GM21737 (cell line): ENCODE measurements around the gene CFAP97D2.
"Not testable (repeated sequence)": the region's sequence is repeated elsewhere in the genome, so short reads cannot be mapped to it uniquely, and the experiment has no call there.

ENCODE experiments used
- ATAC-seq: cut with Tn5 transposase; IDR thresholded peaks from one replicate; pipeline ENCODE4 v1.9.1; 2021; ENCODE audit warnings: mild to moderate bottlenecking, moderate library complexity; ENCODE audit not compliant: unreplicated experiment

CFAP97D2 gene

GRCh38 chr13:114179087-114179658 is at the start of gene CFAP97D2:
CFAP97D2 (plus strand) TSS chr13:114179257; CDS start chr13:114179331, 74 bp downstream.
- ATAC-seq, result no peak

DNA sequence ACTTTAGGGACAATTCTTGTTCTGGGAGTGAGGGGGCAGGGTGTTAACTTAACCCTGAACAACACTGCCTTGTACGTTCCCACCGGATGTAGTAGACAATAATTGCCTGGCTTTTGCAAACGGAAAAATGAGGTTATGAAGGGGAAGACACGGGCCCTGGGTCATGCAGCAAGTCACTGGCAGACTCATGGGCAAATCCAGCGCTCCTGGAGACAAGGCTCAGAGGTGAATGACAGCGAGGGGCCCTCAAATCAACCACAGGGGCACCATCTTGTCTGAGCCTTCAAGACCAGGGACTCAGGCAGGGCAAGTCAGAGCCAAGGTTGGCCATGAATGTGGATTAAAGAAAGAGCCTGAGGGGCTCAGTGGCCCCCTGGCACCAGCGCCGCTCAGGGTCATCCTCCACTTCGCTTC is 49.4 kb upstream of the CFAP97D2 start:
- no peak for ATAC-seq

- no peak for ATAC-seq
Observed at GRCh38 chr13:114130131-114130836, 48.8 kb upstream of the CFAP97D2 start.

DNA sequence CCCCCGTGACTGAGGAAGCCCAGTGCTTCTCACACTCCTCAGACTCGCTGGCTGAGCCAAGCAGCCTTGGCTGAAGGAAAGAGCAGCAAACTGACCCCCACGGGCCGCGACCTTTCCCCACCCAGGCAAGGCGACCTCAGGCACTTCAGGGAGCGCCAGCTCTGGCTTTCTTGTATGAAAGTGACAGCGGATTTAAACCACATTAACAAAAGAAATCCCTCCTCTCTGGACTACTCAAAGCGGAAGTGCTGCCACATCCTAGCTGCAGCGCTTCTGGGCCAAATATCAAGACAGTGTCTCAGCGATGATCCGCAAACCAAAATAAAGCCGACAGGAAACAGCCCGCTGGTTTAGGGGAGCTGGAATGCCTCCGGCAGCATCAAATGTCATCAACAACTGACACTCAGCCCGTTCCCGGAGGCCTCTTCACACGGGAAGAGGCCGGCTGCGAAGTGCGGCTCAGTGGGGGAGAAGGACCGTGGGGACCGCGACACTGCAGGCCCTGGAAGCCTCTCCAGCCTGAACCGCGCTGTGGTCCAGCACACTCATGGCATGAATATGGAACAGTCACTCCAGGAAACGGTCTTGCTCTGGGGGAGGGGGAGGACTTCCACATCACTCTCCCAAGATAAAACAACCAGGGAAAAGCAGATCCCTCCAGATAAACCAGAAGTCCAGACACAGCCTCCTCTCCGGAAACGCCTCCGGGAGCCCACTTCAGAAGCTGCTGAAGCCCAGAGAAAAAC is 48.0 kb upstream of the CFAP97D2 start:
- no peak for ATAC-seq

GRCh38 chr13:114131583-114132418 is 47.3 kb upstream of the CFAP97D2 start:
- peak; percentile 9 for ATAC-seq

DNA sequence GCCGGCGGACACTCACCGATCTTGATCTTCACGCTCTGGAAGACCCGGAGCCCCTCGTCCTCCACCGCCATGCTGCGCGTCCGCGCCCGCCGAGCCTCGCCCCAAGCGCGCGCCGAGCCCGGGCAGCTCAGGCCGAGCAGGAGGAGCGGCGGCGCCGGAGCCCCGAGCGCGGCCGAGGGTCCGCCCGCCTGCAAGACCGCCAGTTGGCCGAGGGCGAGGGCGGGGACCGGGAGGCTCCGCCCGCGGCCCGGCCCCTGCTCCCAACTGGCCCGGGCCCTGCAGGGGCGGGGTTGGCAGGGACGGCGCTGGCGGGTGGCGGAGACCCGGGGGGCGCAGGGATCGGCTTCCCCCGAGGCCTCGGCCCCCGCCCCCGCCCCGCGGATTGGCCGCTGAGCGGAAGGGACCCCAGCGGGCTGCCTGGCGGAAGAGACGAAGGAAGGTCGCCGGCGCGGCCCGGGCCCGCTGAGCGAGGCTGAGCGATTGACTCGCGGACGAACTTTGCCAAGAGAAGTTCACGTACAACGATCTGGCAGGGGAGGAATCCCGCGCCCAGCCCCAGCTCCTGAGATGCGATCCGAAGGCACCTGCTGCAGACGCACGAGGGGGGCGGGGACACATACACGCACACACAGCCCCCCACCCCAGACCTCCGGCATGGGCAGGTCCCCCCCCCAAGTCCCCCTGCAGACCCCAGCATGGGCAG is 46.5 kb upstream of the CFAP97D2 start, which contains the start of gene RASA3:
Gene RASA3 (minus strand): TSS at position 205 of the 703 bp plus-strand sequence. CDS start 134 bp downstream, at position 71.
- peak; percentile 64 for ATAC-seq

DNA sequence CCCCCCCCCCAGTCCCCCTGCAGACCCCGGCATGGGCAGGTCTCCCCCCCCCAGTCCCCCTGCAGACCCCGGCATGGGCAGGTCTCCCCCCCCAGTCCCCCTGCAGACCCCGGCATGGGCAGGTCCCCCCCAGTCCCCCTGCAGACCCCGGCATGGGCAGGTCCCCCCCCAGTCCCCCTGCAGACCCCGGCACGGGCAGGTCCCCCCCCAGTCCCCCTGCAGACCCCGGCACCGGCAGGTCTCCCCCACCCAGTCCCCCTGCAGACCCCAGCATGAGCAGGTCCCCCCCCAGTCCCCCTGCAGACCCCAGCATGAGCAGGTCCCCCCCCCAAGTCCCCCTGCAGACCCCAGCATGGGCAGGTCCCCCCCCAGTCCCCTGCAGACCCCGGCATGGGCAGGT is 45.9 kb upstream of the CFAP97D2 start:
- not testable (repeated sequence) for ATAC-seq

DNA sequence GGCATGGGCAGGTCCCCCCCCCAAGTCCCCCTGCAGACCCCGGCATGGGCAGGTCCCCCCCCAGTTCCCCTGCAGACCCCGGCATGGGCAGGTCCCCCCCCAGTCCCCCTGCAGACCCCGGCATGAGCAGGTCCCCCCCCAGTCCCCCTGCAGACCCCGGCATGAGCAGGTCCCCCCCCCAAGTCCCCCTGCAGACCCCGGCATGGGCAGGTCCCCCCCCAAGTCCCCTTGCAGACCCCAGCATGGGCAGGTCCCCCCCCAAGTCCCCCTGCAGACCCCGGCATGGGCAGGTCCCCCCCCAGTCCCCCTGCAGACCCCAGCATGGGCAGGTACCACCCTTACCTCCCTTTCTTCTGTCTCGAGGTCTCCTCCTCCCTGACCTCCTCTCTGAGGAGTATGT is 45.5 kb upstream of the CFAP97D2 start:
- ATAC-seq, result not testable (repeated sequence)

- ATAC-seq, result no peak
Observed at GRCh38 chr13:114134111-114134943, 44.7 kb upstream of the CFAP97D2 start.

- ATAC-seq, result no peak
Observed at GRCh38 chr13:114134944-114135610, 44.0 kb upstream of the CFAP97D2 start.

DNA sequence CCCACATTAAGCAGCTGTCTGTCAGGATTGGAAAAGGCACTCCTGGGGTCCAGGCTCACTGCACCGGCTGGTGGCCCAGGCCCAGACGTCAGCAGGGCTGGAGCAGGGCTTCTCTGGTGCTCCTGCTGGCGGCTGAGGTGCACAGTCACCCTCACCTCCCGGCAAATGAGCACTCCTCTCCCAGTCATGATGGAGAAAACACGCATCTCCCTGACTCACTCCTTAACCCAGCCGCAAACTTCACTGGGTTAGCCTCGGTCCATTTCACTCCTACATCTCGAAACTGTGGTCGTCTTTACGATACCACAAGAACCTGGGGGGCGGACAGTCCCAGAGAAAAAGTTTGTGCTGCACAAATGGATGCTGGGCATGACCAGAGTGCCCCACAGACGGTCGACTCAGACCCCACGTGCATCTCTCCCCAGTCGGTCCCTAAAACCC is 43.3 kb upstream of the CFAP97D2 start:
- no peak for ATAC-seq

- no peak for ATAC-seq
Observed at GRCh38 chr13:114136576-114136975, 42.5 kb upstream of the CFAP97D2 start.

DNA sequence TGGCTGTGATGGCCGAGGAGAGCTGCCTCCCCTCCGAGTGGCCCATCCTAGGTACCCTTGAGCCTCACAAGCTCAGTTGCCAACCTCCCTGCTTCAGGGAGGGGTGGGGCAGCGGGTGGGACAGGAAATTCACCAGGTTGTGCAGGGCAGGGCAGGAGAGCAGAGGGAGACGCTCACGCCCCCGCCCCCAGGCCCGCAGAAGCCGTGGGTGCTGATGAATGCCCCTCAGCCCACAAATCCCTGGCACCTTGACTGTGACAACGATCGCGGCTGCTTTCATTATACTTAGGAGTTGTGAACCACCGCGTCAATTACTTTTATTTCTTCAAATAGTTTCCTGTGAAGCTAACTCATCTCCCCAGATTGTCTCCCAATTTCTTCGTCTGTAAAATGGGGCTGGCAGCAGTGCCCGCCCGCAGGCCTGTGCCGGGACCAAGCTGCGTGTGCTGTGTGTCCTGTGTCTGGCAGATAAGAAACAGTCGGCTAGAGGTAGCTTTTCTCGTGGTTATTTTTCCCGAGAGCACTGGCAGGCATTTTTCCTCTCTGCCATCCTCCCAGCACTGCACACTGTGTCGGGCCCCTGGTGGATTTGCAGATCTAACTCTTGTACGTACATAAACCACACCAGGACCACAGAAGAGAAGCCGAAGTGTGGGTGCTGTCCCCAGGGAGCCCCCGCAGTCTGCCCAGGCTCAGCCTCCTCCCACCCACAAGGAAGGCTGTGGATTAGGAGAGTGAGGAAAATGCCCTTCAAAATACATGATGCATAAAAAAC is 38.7 kb upstream of the CFAP97D2 start:
- ATAC-seq, result no peak

- no peak for ATAC-seq
Observed at GRCh38 chr13:114140906-114141250, 38.2 kb upstream of the CFAP97D2 start.

DNA sequence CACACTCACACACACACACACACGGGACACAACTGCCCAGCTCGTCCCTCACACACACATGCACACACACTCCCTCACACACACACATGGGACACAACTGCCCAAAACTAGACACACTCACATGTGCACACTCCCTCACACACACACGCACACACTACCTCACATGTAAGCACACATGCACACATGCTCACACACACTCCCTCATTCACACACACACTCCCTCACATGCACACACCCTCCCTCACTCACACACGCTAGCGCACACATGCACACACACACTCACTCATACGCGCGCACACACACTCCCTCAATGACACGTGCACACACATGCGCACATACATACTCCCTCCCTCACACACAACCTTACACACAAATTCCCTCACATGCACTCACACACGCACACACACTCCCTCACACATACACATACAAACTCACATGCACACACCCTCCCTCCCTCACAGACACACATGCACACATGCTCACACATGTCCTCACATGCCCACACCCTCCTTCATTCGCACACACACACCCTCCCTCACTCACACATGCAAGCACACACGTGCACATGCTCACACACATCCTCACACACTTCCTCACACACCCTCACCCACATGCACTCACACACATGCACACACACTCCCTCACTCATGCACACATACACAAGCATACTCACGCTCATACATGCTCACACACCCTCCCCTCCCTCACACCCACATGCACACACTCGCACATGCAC is 37.6 kb upstream of the CFAP97D2 start:
- ATAC-seq, result no peak

DNA sequence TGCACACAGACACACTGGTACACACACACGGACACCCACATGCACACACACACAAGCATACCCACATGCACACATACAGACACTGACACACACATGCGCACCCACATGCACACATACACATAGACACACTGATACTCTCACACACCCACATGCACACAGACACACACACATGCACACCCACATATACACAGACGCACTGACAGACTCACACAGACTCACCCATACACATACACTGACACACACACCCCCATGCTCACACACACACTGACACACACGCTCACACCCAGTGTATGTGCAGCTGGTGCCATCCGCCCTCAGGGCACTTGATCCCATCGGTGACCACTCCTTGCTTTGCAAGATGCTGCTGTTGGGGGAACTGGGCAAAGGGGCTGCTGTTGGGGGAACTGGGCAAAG is 36.9 kb upstream of the CFAP97D2 start:
- no peak for ATAC-seq
